Transverse colon (tissue), 4 donors: ENCODE data around the gene DOCK10.

Source experiments
- CTCF ChIP-seq, 5 experiments: fragments of 200-600 bp in 3 of 5; fragments of 450-650 bp in 2 of 5; sonication (generic) in 3 of 5; IDR thresholded peaks; 1 replicate in 2 of 5; 2 replicates in 3 of 5; pipeline ENCODE4 v1.5.1; 2016 to 2017; ENCODE audit warnings: antibody characterized with exemption in 5 of 5, inconsistent platforms in 3 of 5, mild to moderate bottlenecking in 2 of 5, moderate library complexity in 1 of 5
- POLR2A ChIP-seq: fragments of 450-650 bp; IDR thresholded peaks from one replicate; pipeline ENCODE4 v1.6.1; 2016; ENCODE audit warnings: antibody characterized with exemption, mild to moderate bottlenecking, moderate library complexity
- POLR2AphosphoS5 ChIP-seq, 3 donors: sonication (generic); formaldehyde crosslinking; IDR thresholded peaks; one replicate each; pipeline ENCODE4 v1.6.1; 2016; ENCODE audit warnings: antibody characterized with exemption in 3 of 3

GRCh38 chr2:224871813-224872212 is 170.5 kb downstream of the DOCK10 start:
- TF ChIP-seq CTCF (IDR thresholded peaks at IDR 0.05) = no peak
- TF ChIP-seq POLR2A = no peak
- no peak for TF ChIP-seq POLR2AphosphoS5 (IDR thresholded peaks at IDR 0.05)
